GM12891 (cell line): Measurements from ENCODE around the gene AFMID.

Experiments
- PAX5 ChIP-seq: IDR thresholded peaks from 2 replicates; pipeline ENCODE4 v1.6.1; 2011; ENCODE audit warnings: low read length, moderate library complexity, mild to moderate bottlenecking; ENCODE audit not compliant: insufficient read depth, severe bottlenecking
- POLR2A ChIP-seq: IDR thresholded peaks from 2 replicates; pipeline ENCODE4 v1.6.1; 2011; ENCODE audit warnings: low read depth, low read length, control low read depth
- POLR2AphosphoS5 ChIP-seq: IDR thresholded peaks from 2 replicates; pipeline ENCODE4 v1.6.1; 2011; ENCODE audit warnings: low read depth, low read length, control low read depth
- POU2F2 ChIP-seq: IDR thresholded peaks from 2 replicates; pipeline ENCODE4 v1.6.1; 2011; ENCODE audit warnings: low read depth, mild to moderate bottlenecking, control low read depth, low read length, moderate library complexity
- SPI1 ChIP-seq: IDR thresholded peaks from 2 replicates; pipeline ENCODE4 v1.6.1; 2011; ENCODE audit warnings: low read depth, low read length, control low read depth
- TAF1 ChIP-seq: IDR thresholded peaks from 2 replicates; pipeline ENCODE4 v1.6.1; 2011; ENCODE audit warnings: low read depth, low read length, control low read depth

- TF ChIP-seq POLR2A (no peak), TAF1 (no peak), POLR2AphosphoS5 (no peak), SPI1 (no peak), POU2F2 (no peak), PAX5 (no peak)
Measured at GRCh38 chr17:78223061-78223460, 35.9 kb downstream of the AFMID start.
